ENCODE measurements around the gene NAA40.

Gene NAA40

GRCh38 chr11:63910675-63911074 is 28.1 kb upstream of the NAA40 start:
- Histone ChIP-seq H3K27ac (replicated peaks) (no peak overlapping the region), H3K27me3 (ENCODE audit: insufficient read depth, poor library complexity, severe bottlenecking) (peaks cover under 1% of the 10 kb centered on the region), H3K4me3 (replicated peaks; ENCODE audit: insufficient read depth, low read length) (no peak overlapping the region)
- no peak for DNase-seq (ENCODE audit: low read depth in 1 of 2, low spot score in 1 of 2)
- TF ChIP-seq POLR2AphosphoS5 (IDR thresholded peaks at IDR 0.05; ENCODE audit: low read depth) (no peak), REST (IDR thresholded peaks at IDR 0.05; ENCODE audit: insufficient replicate concordance, low read depth) (no peak), GABPA (IDR thresholded peaks at IDR 0.05; ENCODE audit: low read depth) (no peak), SPI1 (IDR thresholded peaks at IDR 0.05; ENCODE audit: borderline replicate concordance, low read depth) (no peak), CTCF (IDR thresholded peaks at IDR 0.05; ENCODE audit: insufficient read depth, low read length) (no peak)

- DNase-seq (ENCODE audit: low read depth in 1 of 2, low spot score in 1 of 2): no peak
- peaks cover 8% of the 10 kb centered on the region for H3K27me3 ChIP-seq (ENCODE audit: insufficient read depth, poor library complexity, severe bottlenecking)
- TF ChIP-seq POLR2AphosphoS5 (IDR thresholded peaks at IDR 0.05; ENCODE audit: low read depth) (no peak), GABPA (IDR thresholded peaks at IDR 0.05; ENCODE audit: low read depth) (no peak), SPI1 (IDR thresholded peaks at IDR 0.05; ENCODE audit: borderline replicate concordance, low read depth) (no peak), CTCF (IDR thresholded peaks at IDR 0.05; ENCODE audit: insufficient read depth, low read length) (no peak), REST (IDR thresholded peaks at IDR 0.05; ENCODE audit: insufficient replicate concordance, low read depth) (no peak)
- H3K4me3 ChIP-seq (replicated peaks; ENCODE audit: insufficient read depth, low read length): no peak overlapping the region
- no peak overlapping the region for H3K27ac ChIP-seq (replicated peaks)
These were observed 27.4 kb upstream of the NAA40 start for GRCh38 chr11:63911440-63911839.

- DNase-seq (ENCODE audit: low read depth in 1 of 2, low spot score in 1 of 2): no peak
- Histone ChIP-seq H3K4me3 (replicated peaks; ENCODE audit: insufficient read depth, low read length) (no peak overlapping the region), H3K27me3 (ENCODE audit: insufficient read depth, poor library complexity, severe bottlenecking) (peaks cover 10% of the 10 kb centered on the region), H3K27ac (replicated peaks) (no peak overlapping the region)
- TF ChIP-seq CTCF (IDR thresholded peaks at IDR 0.05; ENCODE audit: insufficient read depth, low read length) (no peak), SPI1 (IDR thresholded peaks at IDR 0.05; ENCODE audit: borderline replicate concordance, low read depth) (no peak), POLR2AphosphoS5 (IDR thresholded peaks at IDR 0.05; ENCODE audit: low read depth) (no peak), GABPA (IDR thresholded peaks at IDR 0.05; ENCODE audit: low read depth) (no peak), REST (IDR thresholded peaks at IDR 0.05; ENCODE audit: insufficient replicate concordance, low read depth) (no peak)
These were observed 26.9 kb upstream of the NAA40 start for GRCh38 chr11:63911876-63912275.

Data from HL-60 (cell line).